GM23338 (cell line): ENCODE measurements around the gene TMEM62. TPM values are rescaled to one million over a fixed set of nuclear protein-coding genes. Genes with fewer than 3 reads are reported as not detected.

Experiments used
- ATAC-seq: fragments of 200-7000 bp; cut with Tn5 transposase; 3 replicates; pipeline ENCODE4 v1.9.1; 2020
- DNase-seq: peaks from one replicate; pipeline ENCODE4 v3.0.0-alpha.2; 2015; ENCODE audit warnings: low spot score
- H2AFZ ChIP-seq: fragments of 200-600 bp; sonication (generic); 2 replicates; pipeline ENCODE4 v1.8.0; 2016; ENCODE audit warnings: antibody characterized with exemption, mild to moderate bottlenecking, moderate library complexity
- H3F3A ChIP-seq: fragments of 200-600 bp; sonication (generic); replicated peaks from 2 replicates; pipeline ENCODE4 v1.8.0; 2017; ENCODE audit warnings: antibody characterized with exemption, mixed run types, low read depth
- H3K27ac ChIP-seq: fragments of 200-600 bp; sonication (generic); 2 replicates; pipeline ENCODE4 v1.6.1; 2016; ENCODE audit warnings: low read depth
- H3K27me3 ChIP-seq: fragments of 200-600 bp; sonication (generic); 2 replicates; pipeline ENCODE4 v1.8.0; 2016; ENCODE audit warnings: mild to moderate bottlenecking, mixed run types, moderate library complexity; ENCODE audit not compliant: insufficient read depth
- H3K36me3 ChIP-seq: fragments of 200-600 bp; sonication (generic); 2 replicates; pipeline ENCODE4 v1.8.0; 2016; ENCODE audit warnings: mild to moderate bottlenecking; ENCODE audit not compliant: insufficient read depth
- H3K4me1 ChIP-seq: fragments of 200-600 bp; sonication (generic); 2 replicates; pipeline ENCODE4 v1.8.0; 2016; ENCODE audit warnings: mild to moderate bottlenecking, moderate library complexity; ENCODE audit not compliant: insufficient read depth
- H3K4me2 ChIP-seq: fragments of 200-600 bp; sonication (generic); 2 replicates; pipeline ENCODE4 v1.7.1; 2017; ENCODE audit warnings: mixed run types
- H3K4me3 ChIP-seq: fragments of 200-600 bp; sonication (generic); 2 replicates; pipeline ENCODE4 v1.6.1; 2016; ENCODE audit warnings: mixed run types
- H3K79me2 ChIP-seq: fragments of 200-600 bp; sonication (generic); replicated peaks from 2 replicates; pipeline ENCODE4 v1.8.0; 2017; ENCODE audit warnings: mild to moderate bottlenecking; ENCODE audit not compliant: insufficient read depth
- H3K9me2 ChIP-seq: fragments of 200-600 bp; sonication (generic); 2 replicates; pipeline ENCODE4 v1.8.0; 2017; ENCODE audit not compliant: insufficient read depth
- H4K20me1 ChIP-seq: fragments of 200-600 bp; sonication (generic); replicated peaks from 2 replicates; pipeline ENCODE4 v1.8.0; 2017; ENCODE audit warnings: mild to moderate bottlenecking; ENCODE audit not compliant: insufficient read depth
- H3K27ac Mint-ChIP-seq: 2 replicates; pipeline ENCODE4 v1.8.0; 2020; ENCODE audit warnings: inconsistent platforms, mild to moderate bottlenecking, moderate library complexity, mixed read lengths
- H3K27me3 Mint-ChIP-seq: 3 replicates; pipeline ENCODE4 v1.8.0; 2022; ENCODE audit warnings: low read depth, mild to moderate bottlenecking, moderate library complexity, mixed read lengths, inconsistent platforms; ENCODE audit not compliant: insufficient read depth, poor library complexity
- H3K36me3 Mint-ChIP-seq: 3 replicates; pipeline ENCODE4 v1.8.0; 2021; ENCODE audit warnings: low read depth, mild to moderate bottlenecking, inconsistent platforms, moderate library complexity, mixed read lengths
- H3K4me1 Mint-ChIP-seq: 3 replicates; pipeline ENCODE4 v1.8.0; 2020; ENCODE audit warnings: mild to moderate bottlenecking, inconsistent platforms, mixed read lengths
- H3K4me3 Mint-ChIP-seq: 3 replicates; pipeline ENCODE4 v1.8.0; 2021; ENCODE audit warnings: moderate library complexity, mild to moderate bottlenecking, inconsistent platforms, mixed read lengths
- H3K9me3 Mint-ChIP-seq: 3 replicates; pipeline ENCODE4 v1.8.0; 2020; ENCODE audit warnings: moderate library complexity, mild to moderate bottlenecking, inconsistent platforms, mixed read lengths
- CTCF ChIP-seq, 2 experiments: fragments of 200-600 bp in 1 of 2; sonication (generic) in 1 of 2; conservative IDR thresholded peaks; 2 replicates each; pipeline versions ENCODE4 v1.5.1 to v1.6.1; 2016 to 2017; ENCODE audit warnings: antibody characterized with exemption in 2 of 2, low read depth in 2 of 2, mild to moderate bottlenecking in 2 of 2, moderate library complexity in 1 of 2
- EZH2 ChIP-seq: fragments of 200-600 bp; sonication (generic); IDR thresholded peaks from one replicate; pipeline ENCODE4 v1.8.0; 2017; ENCODE audit warnings: antibody characterized with exemption, mild to moderate bottlenecking, low read depth; ENCODE audit not compliant: unreplicated experiment
- EZH2phosphoT487 ChIP-seq: fragments of 200-600 bp; sonication (generic); IDR thresholded peaks from one replicate; pipeline ENCODE4 v1.8.1; 2018; ENCODE audit warnings: antibody characterized with exemption; ENCODE audit not compliant: unreplicated experiment
- NANOG ChIP-seq: IDR thresholded peaks from 2 replicates; pipeline ENCODE4 v1.6.1; 2016; ENCODE audit warnings: antibody characterized with exemption, borderline replicate concordance
- POLR2AphosphoS5 ChIP-seq: IDR thresholded peaks from 2 replicates; pipeline ENCODE4 v1.6.1; 2016; ENCODE audit warnings: antibody characterized with exemption, low read depth
- STAT1 ChIP-seq: IDR thresholded peaks from one replicate; pipeline ENCODE4 v1.6.1; 2016; ENCODE audit warnings: antibody characterized with exemption; ENCODE audit not compliant: unreplicated experiment
- ZNF114 ChIP-seq: fragments of 250-450 bp; sonication (Bioruptor Pico); IDR thresholded peaks from 2 replicates; pipeline ENCODE4 v1.5.0; 2020; ENCODE audit warnings: mild to moderate bottlenecking, moderate library complexity
- ZNF331 ChIP-seq: fragments of 250-450 bp; sonication (Bioruptor Pico); IDR thresholded peaks from 2 replicates; pipeline ENCODE4 v1.5.0; 2020; ENCODE audit warnings: low read depth, mild to moderate bottlenecking, moderate library complexity
- ZNF462 ChIP-seq: fragments of 250-450 bp; sonication (Bioruptor Pico); IDR thresholded peaks from 2 replicates; pipeline ENCODE4 v1.5.0; 2020; ENCODE audit warnings: mild to moderate bottlenecking, moderate library complexity
- polyA plus RNA-seq: library from polyadenylated mRNA; unstranded; fragments of >200 nt; fragmentation: Nextera tagmentation; extraction: Ambion mirVana; gene quantifications from 2 replicates; pipeline ENCODE4 v1.2.1, GENCODE V29; 2016
- total RNA-seq: library from RNA; depleted of rRNA; stranded (reverse); fragments of >200 nt; shearing (Covaris generic); gene quantifications from 2 replicates; pipeline ENCODE4 v1.2.3, GENCODE V29; 2014
- TF ChIP-seq, protein P1 (sequence below): IDR thresholded peaks from one replicate; pipeline ENCODE4 v1.6.1; 2018; ENCODE audit warnings: antibody characterized with exemption; ENCODE audit not compliant: unreplicated experiment

TMEM62 gene
- total and polyA plus RNA-seq, 2 experiments from 2014 or later: 3.4 to 14.3 TPM

DNA sequence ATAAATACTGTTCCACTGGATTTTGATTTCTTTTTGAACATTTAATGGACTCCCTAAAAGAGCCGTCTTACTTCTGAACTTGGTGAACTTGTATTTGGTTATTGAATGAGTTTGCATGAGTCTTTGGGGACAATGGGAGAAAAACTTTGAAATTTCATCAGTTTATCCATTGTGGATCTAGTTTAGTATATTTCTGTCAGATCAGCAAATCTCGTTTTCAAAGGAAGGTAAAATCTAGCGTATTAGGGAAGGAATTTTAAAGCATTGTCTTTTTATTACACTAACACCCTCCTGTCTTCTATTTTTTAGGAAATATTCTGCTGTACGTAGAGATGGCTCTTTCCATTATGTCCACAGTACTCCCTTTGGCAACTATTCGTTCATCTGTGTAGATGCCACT lies 12.8 kb downstream of the TMEM62 start (continued):
- TF ChIP-seq, protein P1, sequence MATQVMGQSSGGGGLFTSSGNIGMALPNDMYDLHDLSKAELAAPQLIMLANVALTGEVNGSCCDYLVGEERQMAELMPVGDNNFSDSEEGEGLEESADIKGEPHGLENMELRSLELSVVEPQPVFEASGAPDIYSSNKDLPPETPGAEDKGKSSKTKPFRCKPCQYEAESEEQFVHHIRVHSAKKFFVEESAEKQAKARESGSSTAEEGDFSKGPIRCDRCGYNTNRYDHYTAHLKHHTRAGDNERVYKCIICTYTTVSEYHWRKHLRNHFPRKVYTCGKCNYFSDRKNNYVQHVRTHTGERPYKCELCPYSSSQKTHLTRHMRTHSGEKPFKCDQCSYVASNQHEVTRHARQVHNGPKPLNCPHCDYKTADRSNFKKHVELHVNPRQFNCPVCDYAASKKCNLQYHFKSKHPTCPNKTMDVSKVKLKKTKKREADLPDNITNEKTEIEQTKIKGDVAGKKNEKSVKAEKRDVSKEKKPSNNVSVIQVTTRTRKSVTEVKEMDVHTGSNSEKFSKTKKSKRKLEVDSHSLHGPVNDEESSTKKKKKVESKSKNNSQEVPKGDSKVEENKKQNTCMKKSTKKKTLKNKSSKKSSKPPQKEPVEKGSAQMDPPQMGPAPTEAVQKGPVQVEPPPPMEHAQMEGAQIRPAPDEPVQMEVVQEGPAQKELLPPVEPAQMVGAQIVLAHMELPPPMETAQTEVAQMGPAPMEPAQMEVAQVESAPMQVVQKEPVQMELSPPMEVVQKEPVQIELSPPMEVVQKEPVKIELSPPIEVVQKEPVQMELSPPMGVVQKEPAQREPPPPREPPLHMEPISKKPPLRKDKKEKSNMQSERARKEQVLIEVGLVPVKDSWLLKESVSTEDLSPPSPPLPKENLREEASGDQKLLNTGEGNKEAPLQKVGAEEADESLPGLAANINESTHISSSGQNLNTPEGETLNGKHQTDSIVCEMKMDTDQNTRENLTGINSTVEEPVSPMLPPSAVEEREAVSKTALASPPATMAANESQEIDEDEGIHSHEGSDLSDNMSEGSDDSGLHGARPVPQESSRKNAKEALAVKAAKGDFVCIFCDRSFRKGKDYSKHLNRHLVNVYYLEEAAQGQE: no peak
- TF ChIP-seq ZNF114 (CRISPR knock-in tag) (no peak), STAT1 (no peak), CTCF (conservative IDR thresholded peaks at IDR 0.05; ENCODE audit: low read depth in 2 of 2) (no peak)

DNA sequence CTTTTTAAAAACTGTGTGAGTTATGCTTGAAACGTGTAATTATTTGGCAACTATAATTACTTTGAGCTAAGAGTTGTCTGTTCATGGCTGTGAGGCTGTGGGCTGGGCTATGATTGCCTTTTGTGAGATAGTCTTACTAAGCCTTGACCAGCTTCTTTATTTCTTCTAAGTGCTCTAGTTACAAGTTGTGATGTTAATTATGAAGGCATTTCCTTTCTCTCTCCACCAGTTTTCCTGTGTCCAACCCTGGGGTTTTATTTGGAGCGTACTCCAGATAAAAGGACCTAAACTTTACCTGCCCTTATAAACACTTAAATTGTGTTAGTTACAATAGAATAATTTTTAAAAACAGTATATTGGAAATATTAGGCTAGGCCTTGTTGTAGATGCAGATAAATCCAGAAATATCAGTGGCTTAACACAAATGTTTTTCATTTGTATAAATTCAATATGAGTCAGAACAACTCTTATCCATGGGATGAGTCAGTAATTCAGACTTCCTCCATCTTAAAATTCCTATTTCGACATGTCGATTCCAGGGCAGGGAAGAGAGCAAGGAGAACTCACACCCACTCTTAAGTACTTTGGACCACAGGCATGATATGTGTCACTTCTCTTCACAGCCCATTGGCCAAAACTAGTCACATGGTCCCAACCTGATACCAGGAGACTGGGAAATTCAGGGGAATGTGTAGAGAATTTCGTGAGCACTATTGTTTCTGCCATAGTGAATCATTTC lies 17.0 kb downstream of the TMEM62 start:
- H3K27ac Mint-ChIP-seq: no peak overlapping the region; the same call in 1 of the 2 replicates
- Histone ChIP-seq H3K4me2 (no peak overlapping the region), H3K79me2 (no peaks in the 10 kb centered on the region), H3K4me1 (no peaks in the 10 kb centered on the region), H3F3A (no peaks in the 10 kb centered on the region), H3K27me3 (no peaks in the 10 kb centered on the region), H3K36me3 (no peaks in the 10 kb centered on the region; the same call in 1 of the 2 replicates), H4K20me1 (no peaks in the 10 kb centered on the region), H2AFZ (no peak overlapping the region), H3K9me2 (no peaks in the 10 kb centered on the region), H3K4me3 (no peak overlapping the region), H3K27ac (0 out of 2 replicates have a peak overlapping the region, but pooled peaks have one; percentile 7)
- no peaks in the 10 kb centered on the region for H3K9me3 Mint-ChIP-seq
- no peak for ATAC-seq
- no peak overlapping the region for H3K4me3 Mint-ChIP-seq
- H3K27me3 Mint-ChIP-seq: peaks cover 2% of the 10 kb centered on the region
- peak; percentile 24 for DNase-seq
- H3K4me1 Mint-ChIP-seq: no peaks in the 10 kb centered on the region
- no peaks in the 10 kb centered on the region for H3K36me3 Mint-ChIP-seq
- no peak for TF ChIP-seq NANOG
- TF ChIP-seq EZH2phosphoT487: no peak
- TF ChIP-seq ZNF462 (CRISPR knock-in tag): no peak
- TF ChIP-seq CTCF (conservative IDR thresholded peaks at IDR 0.05; ENCODE audit: low read depth in 2 of 2): no peak
- TF ChIP-seq POLR2AphosphoS5: no peak
- TF ChIP-seq ZNF331 (CRISPR knock-in tag): no peak
- TF ChIP-seq STAT1: no peak
- TF ChIP-seq EZH2: no peak
